ENCODE results near the gene DPY19L3.
"Not testable (repeated sequence)": the region's sequence is repeated elsewhere in the genome, so short reads cannot be mapped to it uniquely, and the experiment has no call there.

Gene DPY19L3

DNA sequence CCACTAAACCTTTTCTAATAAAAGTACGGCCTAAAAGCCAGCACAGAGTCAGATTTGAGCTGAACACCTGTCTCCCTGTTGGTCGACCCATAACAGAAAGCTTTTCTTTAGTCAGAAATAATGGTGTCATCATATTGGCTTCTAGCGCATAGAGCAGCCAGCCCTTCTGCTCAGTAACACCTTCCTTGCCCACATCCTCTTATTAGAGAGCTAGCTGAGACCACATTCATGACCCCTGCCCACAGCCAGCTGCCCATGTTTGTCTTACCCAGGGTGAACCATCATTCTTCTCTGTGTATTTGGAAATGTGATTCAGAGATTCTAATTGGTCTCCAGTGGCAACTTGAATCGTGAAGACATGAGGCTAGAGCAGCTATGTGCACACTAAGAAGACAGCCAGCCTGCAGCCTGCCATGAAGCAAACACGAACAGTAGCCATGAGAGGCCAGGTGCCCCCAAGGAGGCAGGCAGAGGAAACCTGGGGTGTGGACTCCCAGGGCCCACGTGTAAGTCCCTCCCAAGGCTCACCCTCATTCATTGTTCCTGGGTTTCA is 93.2 kb downstream of the DPY19L3 start:
- no peak for TF ChIP-seq CTCF (IDR thresholded peaks at IDR 0.05; ENCODE audit: control extremely low read depth, extremely low read depth, low read depth, missing control alignments)
- CTCF ChIA-PET: interaction anchor here (1.0 to 1.1 kb wide), 2 partner anchors 13 to 43 kb away, joined by 3 read pairs; no protein-coding TSS in a partner anchor
- POLR2A ChIA-PET: no interaction called here
- no peak for DNase-seq (ENCODE audit: extremely low spot score)

DNA sequence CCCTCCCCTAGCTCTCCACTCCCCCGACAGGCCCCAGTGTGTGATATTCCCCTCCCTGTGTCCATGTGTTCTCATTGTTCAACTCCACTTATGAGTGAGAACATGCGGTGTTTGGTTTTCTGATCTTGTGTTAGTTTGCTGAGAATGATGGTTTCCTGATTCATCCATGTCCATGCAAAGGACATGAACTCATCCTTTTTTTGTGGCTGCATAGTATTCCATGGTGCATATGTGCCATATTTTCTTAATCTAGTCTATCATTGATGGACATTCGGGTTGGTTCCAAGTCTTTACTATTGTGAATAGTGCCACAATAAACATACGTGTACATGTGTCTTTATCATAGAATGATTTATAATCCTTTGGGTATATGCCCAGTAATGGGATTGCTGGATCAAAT is 106.9 kb downstream of the DPY19L3 start:
- POLR2A ChIA-PET; DNase-seq (ENCODE audit: extremely low spot score); CTCF ChIA-PET: not testable (repeated sequence)

- CTCF ChIA-PET: interaction anchor here (0.8 kb wide), 1 partner anchor 39 kb away, joined by 3 read pairs; no protein-coding TSS in a partner anchor
- POLR2A ChIA-PET: no interaction called here
- TF ChIP-seq CTCF (IDR thresholded peaks at IDR 0.05; ENCODE audit: control extremely low read depth, extremely low read depth, low read depth, missing control alignments): no peak
- no peak for DNase-seq (ENCODE audit: extremely low spot score)
Measured at GRCh38 chr19:32519023-32519422, 113.5 kb downstream of the DPY19L3 start.

DNA sequence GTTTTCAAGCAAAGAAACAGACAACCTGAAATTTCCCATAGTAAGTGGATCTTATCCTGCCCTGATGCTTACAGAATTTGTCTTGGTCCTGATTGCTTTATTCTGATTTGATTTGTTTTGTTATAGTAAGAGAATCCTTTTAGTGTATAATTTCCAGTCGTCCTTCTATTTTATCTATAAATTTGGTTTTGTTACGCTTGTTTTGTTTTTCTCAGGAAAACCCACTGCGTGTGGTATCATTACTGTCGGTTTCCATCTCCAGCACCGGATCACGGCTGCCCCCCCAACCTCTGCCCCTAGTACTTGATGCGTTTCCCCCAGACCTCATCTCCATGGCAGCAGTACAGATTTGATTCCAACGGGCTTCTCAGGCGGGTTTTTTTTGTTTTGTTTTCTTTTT is 117.4 kb downstream of the DPY19L3 start:
- ChIA-PET POLR2A (no interaction called here), CTCF (no interaction called here)
- no peak for DNase-seq (ENCODE audit: extremely low spot score)
- TF ChIP-seq CTCF (IDR thresholded peaks at IDR 0.05; ENCODE audit: control extremely low read depth, extremely low read depth, low read depth, missing control alignments): no peak

DNA sequence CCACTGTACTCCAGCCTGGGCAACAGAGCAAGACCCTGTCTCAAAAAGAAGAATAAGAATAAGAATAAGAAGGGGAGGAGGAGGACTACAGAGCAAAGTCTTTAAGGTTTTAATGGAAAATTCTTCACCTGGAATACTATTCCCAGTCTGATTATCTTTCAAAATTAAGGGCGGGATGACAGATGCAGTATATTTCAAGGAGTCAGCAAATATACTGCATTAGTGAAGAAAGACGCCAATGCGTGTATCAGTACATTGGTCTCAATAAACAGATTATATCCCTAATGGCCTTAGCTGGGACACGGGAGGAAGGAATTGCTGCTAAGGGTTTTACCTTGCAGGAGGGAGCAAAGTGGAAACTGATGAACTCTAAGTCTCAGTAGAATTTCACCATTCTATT is 121.3 kb downstream of the DPY19L3 start:
- TF ChIP-seq CTCF (IDR thresholded peaks at IDR 0.05; ENCODE audit: control extremely low read depth, extremely low read depth, low read depth, missing control alignments): no peak
- DNase-seq (ENCODE audit: extremely low spot score): no peak
- POLR2A ChIA-PET: no interaction called here
- CTCF ChIA-PET: interaction anchor here (1.8 kb wide), 1 partner anchor 43 kb away, joined by 4 read pairs; no protein-coding TSS in a partner anchor

GRCh38 chr19:32530773-32531172 is 125.2 kb downstream of the DPY19L3 start:
- CTCF ChIA-PET: no interaction called here
- no peak for TF ChIP-seq CTCF (IDR thresholded peaks at IDR 0.05; ENCODE audit: control extremely low read depth, extremely low read depth, low read depth, missing control alignments)
- no peak for DNase-seq (ENCODE audit: extremely low spot score)
- POLR2A ChIA-PET: no interaction called here

GRCh38 chr19:32532233-32532632 is 126.7 kb downstream of the DPY19L3 start:
- POLR2A ChIA-PET: no interaction called here
- no peak for TF ChIP-seq CTCF (IDR thresholded peaks at IDR 0.05; ENCODE audit: control extremely low read depth, extremely low read depth, low read depth, missing control alignments)
- CTCF ChIA-PET: no interaction called here
- DNase-seq (ENCODE audit: extremely low spot score): no peak
